Glomerular visceral epithelial cell (primary cell): Measurements from ENCODE around the gene VSIG10L2.
"Not testable (repeated sequence)": the region's sequence is repeated elsewhere in the genome, so short reads cannot be mapped to it uniquely, and the experiment has no call there.

Experiments
- DNase-seq: peaks from one replicate; pipeline ENCODE4 v3.0.0-alpha.2; 2016; ENCODE audit errors: extremely low spot score

Gene VSIG10L2

GRCh38 chr11:125967515-125967914, 21.7 kb downstream of the VSIG10L2 start:
- no peak for DNase-seq

GRCh38 chr11:125968354-125968753, 22.5 kb downstream of the VSIG10L2 start:
- no peak for DNase-seq

GRCh38 chr11:125971618-125972017, 25.8 kb downstream of the VSIG10L2 start:
- DNase-seq, result no peak

DNA sequence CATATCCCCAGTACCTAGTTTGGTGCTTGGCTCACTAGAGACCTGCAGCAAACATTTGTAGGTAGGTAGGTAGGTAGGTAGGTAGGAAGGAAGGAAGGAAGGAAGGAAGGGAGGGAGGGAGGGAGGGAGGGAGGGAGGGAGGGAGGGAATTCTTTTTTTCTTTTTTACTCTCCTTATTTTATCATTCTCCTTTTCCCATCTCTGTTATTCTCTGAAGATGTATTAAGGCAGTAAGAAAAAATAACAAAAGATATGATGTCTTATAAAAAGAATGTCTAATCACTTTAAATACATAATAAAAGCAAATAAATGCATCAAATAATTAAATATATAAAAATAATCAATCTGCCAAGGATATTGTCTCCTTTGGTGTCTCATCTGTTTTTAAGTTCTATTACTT, 28.4 kb downstream of the VSIG10L2 start:
- no peak for DNase-seq

GRCh38 chr11:125975634-125976033, 29.8 kb downstream of the VSIG10L2 start:
- no peak for DNase-seq

DNA sequence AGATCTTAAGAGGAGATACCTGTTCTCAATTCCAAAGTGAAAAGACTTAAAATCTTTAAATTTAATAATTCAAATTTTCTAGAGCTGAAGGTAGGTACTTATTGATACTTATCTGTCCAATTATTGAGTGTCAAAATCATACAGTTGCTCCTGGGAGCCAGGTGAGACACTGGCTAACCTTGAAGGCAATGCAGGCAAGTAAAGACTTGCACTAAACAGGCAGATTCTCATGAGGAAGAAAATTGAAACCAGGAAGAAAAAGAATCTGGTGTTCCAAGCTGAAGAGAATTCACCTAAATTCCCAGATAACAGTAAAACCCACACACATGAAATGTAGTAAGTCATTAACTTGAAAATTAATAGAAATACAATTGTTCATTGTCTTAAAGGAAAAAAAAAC, 30.3 kb downstream of the VSIG10L2 start:
- no peak for DNase-seq

DNA sequence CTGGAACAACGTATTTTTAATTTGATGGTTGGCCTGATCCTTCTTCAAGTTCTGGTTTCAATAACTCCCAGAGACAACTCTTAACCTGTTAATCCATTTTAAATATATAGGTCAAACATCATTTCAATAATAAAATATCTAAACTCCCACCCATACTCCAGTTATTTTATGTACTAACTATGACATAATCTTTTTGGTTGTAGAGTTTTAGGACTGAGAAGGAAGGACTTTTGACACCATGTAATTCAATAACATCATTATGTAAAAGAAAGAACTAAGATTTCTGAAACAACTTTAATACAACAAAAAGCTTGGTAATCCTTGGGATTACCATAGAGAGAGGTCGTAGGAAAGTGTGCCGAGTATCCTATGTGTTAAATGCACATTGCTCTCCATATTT, 31.5 kb downstream of the VSIG10L2 start:
- no peak for DNase-seq

- no peak for DNase-seq
Measured at GRCh38 chr11:125978181-125978716, 32.4 kb downstream of the VSIG10L2 start.

- no peak for DNase-seq
Measured at GRCh38 chr11:125978778-125979407, 33.0 kb downstream of the VSIG10L2 start.

DNA sequence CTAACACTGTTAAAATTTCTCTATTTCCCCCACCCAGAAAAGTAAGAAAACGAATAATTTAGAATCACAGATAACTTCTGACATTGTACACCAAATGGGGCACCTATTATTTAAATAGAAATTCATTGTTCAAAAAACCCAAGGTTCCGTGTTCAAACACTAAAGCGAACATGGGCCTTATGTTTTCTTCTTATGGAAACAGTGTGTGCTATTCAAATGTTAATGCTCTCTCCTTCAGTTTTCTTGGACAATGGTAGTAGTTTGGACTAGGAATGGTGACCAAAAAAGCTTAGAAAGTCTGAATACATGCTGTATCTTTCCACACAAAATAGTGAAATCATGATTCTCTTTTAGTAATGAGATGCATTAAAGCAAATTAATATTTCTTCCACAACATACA, 33.7 kb downstream of the VSIG10L2 start:
- no peak for DNase-seq

- no peak for DNase-seq
Measured at GRCh38 chr11:125980436-125980835, 34.6 kb downstream of the VSIG10L2 start.

DNA sequence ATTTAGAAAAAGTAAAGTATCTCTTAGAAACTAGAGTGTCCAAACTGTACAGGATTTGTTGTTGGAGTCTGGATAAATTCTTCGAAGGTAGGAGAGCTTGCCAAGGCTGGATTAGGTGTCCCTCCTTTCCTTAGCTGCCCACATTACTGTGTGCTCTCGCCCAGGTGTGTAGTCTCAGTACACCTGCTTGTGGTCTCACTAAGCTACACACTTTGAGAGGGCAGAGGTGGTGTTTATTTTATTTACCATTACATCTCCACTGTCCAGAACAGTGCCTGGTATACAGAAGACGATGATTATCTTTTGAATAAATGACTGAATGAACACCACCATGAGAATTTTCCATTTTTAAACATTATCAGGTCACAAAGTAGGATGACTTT, 36.5 kb downstream of the VSIG10L2 start:
- DNase-seq, result no peak

- not testable (repeated sequence) for DNase-seq
Measured at GRCh38 chr11:125985956-125986355, 40.1 kb downstream of the VSIG10L2 start.

DNA sequence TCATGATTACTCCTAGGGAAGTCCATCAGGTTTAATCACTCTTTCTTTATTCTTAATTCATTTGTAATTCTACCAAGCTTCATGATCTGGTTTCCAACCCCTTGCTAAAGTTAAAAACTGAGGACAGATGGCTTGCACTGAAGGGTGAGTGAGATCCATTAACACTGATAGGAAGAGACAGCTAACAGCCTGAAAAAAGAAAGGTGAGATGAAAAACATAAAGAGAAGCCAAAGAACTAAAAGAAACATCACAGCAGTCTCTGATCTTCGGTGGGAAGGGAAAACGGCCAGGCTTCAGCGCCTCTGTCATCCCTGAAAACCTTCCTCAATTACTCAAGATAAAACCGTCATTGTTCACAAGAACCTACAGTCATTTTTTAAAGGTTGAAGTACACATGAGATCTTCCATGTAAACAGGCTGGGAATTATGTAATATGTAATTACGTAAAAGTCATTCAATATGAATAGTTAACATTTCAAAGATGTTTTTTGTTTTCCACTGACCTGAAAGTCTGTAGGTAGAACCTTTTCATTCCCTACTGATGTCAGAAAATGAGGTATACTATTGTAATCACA, 41.3 kb downstream of the VSIG10L2 start:
- DNase-seq, result no peak

- peak; percentile 11 for DNase-seq
Measured at GRCh38 chr11:125990244-125990643, 44.4 kb downstream of the VSIG10L2 start.

GRCh38 chr11:125992893-125993292, 47.0 kb downstream of the VSIG10L2 start:
- no peak for DNase-seq

DNA sequence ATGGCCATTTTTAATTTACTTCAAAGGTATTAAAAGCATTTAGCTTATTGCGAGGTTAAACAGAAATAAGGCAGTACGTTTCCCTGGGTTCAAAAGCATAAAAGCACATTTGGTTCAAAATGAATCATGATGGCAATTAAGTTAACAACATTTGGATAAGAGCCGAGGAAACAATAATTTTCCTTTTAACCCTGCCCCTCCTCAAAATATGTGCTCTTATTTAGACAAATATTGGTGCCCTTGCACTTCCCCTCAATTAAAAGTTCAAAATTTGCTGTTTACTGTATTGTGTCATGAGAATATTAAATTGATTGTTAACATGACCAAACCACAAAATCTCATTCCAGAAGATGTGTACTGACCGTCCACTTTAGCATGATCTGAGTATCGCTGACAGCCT, 48.7 kb downstream of the VSIG10L2 start:
- no peak for DNase-seq

DNA sequence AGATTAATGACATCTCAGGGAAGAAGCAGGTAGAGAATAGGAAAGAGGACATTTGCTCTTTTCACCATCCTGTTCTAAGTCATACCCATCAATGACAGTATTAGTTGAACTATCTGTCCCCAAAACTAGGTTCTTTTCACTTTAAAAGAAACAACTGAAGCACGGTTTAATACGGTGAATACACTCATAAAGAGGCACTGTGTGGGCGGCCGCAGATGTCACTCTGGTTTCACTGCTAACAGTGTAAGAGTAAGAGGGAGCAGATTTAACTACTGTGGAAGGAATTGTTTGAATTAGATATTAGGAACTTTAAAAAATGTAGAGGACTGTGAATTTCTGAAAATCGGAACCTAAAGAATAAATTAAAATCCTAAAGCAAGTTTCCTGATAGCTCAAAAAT, 49.5 kb downstream of the VSIG10L2 start:
- DNase-seq, result no peak

DNA sequence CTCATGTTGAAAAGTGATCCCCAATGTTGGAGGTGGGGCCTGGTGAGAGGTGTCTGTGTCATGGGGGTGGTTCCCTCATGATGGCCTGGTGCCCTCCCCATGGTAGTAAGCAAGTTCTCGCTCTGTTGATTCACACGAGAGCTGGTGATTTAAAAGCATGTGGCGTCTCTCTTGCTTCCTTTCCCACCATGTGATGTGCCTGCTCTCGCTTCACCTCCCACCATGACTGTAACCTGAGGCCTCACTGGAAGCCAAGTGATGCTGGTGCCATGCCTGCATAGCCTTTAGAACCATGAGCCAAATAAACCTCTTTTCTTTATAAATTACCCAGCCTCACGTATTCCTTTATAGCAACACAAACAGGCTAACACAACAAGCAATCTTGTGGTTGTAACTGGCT, 52.4 kb downstream of the VSIG10L2 start:
- DNase-seq, result no peak

- DNase-seq, result no peak
Measured at GRCh38 chr11:125999234-125999880, 53.5 kb downstream of the VSIG10L2 start.

GRCh38 chr11:126002181-126002580, 56.3 kb downstream of the VSIG10L2 start:
- DNase-seq, result no peak
